GM06990 (cell line): ENCODE measurements around the gene PPP6R3.

ENCODE experiments used
- DNase-seq: peaks from one replicate; pipeline ENCODE4 v3.0.0-alpha.2; 2011; ENCODE audit not compliant: insufficient read length; ENCODE audit errors: extremely low read depth
- H3K27me3 ChIP-seq: replicated peaks from 2 replicates; pipeline ENCODE4 v1.6.0; 2011; ENCODE audit warnings: low read length; ENCODE audit not compliant: control insufficient read depth, insufficient read depth
- H3K36me3 ChIP-seq: 2 replicates; pipeline ENCODE4 v1.5.1; 2011; ENCODE audit warnings: low read length; ENCODE audit not compliant: control insufficient read depth, insufficient read depth
- H3K4me3 ChIP-seq: replicated peaks from 2 replicates; pipeline ENCODE4 v1.5.1; 2011; ENCODE audit warnings: low read depth, mild to moderate bottlenecking, control low read depth, low read length
- CTCF ChIP-seq: IDR thresholded peaks from 2 replicates; pipeline ENCODE4 v1.5.1; 2011; ENCODE audit warnings: low read length, control low read depth, mild to moderate bottlenecking, inconsistent platforms; ENCODE audit not compliant: insufficient read depth, poor library complexity, severe bottlenecking

PPP6R3 gene

GRCh38 chr11:68508425-68508824 lies 47.9 kb downstream of the PPP6R3 start:
- H3K4me3 ChIP-seq, result no peak overlapping the region
- no peak for DNase-seq

GRCh38 chr11:68509066-68509465 lies 48.5 kb downstream of the PPP6R3 start:
- no peak for DNase-seq
- Histone ChIP-seq H3K36me3 (peaks cover 2% of the 10 kb centered on the region), H3K27me3 (no peaks in the 10 kb centered on the region), H3K4me3 (no peak overlapping the region)
- no peak for TF ChIP-seq CTCF

More at GRCh38 chr11:68508425-68508824, 47.9 kb downstream of the PPP6R3 start:
- peaks cover 2% of the 10 kb centered on the region for H3K36me3 ChIP-seq
- H3K27me3 ChIP-seq, result no peaks in the 10 kb centered on the region
- TF ChIP-seq CTCF, result no peak

- Histone ChIP-seq H3K36me3 (peaks cover 2% of the 10 kb centered on the region), H3K27me3 (no peaks in the 10 kb centered on the region), H3K4me3 (no peak overlapping the region)
- no peak for TF ChIP-seq CTCF
- DNase-seq, result no peak
Measured at GRCh38 chr11:68513930-68514487, 53.5 kb downstream of the PPP6R3 start.

- Histone ChIP-seq H3K27me3 (no peaks in the 10 kb centered on the region), H3K36me3 (peaks cover 10% of the 10 kb centered on the region), H3K4me3 (no peak overlapping the region)
- DNase-seq, result no peak
- TF ChIP-seq CTCF, result no peak
Measured at GRCh38 chr11:68517121-68517741, 56.7 kb downstream of the PPP6R3 start.

- Histone ChIP-seq H3K4me3 (no peak overlapping the region), H3K27me3 (no peaks in the 10 kb centered on the region), H3K36me3 (peaks cover 9% of the 10 kb centered on the region)
- TF ChIP-seq CTCF, result no peak
- DNase-seq, result no peak
Measured at GRCh38 chr11:68518191-68518590, 57.6 kb downstream of the PPP6R3 start.
